GM12865 (cell line): Measurements from ENCODE around the gene NFIA.

Experiments
- DNase-seq: peaks from one replicate; pipeline ENCODE4 v3.0.0; 2010; ENCODE audit warnings: low read depth
- H3K4me3 ChIP-seq: 2 replicates; pipeline ENCODE4 v1.5.1; 2011; ENCODE audit warnings: mild to moderate bottlenecking, low read depth, low read length, control low read depth
- CTCF ChIP-seq: IDR thresholded peaks from 2 replicates; pipeline ENCODE4 v1.5.1; 2011; ENCODE audit warnings: low read length, control low read depth, low read depth, inconsistent platforms; ENCODE audit not compliant: insufficient read depth; ENCODE audit errors: missing control alignments

Gene NFIA

GRCh38 chr1:61389194-61389925, 307.0 kb downstream of the NFIA start:
- TF ChIP-seq CTCF: no peak
- no peak overlapping the region for H3K4me3 ChIP-seq
- no peak for DNase-seq

GRCh38 chr1:61389926-61390845, 307.8 kb downstream of the NFIA start:
- no peak for TF ChIP-seq CTCF
- H3K4me3 ChIP-seq: no peak overlapping the region
- DNase-seq: no peak

- TF ChIP-seq CTCF: no peak
- H3K4me3 ChIP-seq: no peak overlapping the region
- no peak for DNase-seq
These were observed 309.4 kb downstream of the NFIA start for GRCh38 chr1:61391730-61392129.

- H3K4me3 ChIP-seq: no peak overlapping the region
- TF ChIP-seq CTCF: no peak
- DNase-seq: no peak
These were observed 310.3 kb downstream of the NFIA start for GRCh38 chr1:61392409-61393242.

- H3K4me3 ChIP-seq: no peak overlapping the region
- no peak for TF ChIP-seq CTCF
- DNase-seq: no peak
These were observed 311.2 kb downstream of the NFIA start for GRCh38 chr1:61393575-61393974.

- no peak for TF ChIP-seq CTCF
- no peak for DNase-seq
- no peak overlapping the region for H3K4me3 ChIP-seq
These were observed 312.9 kb downstream of the NFIA start for GRCh38 chr1:61395146-61395800.
